HepG2 (cell line): Measurements from ENCODE around the gene STIMATE. TPM values are rescaled to one million over a fixed set of nuclear protein-coding genes. Genes with fewer than 3 reads are reported as not detected.

Experiments
- ATAC-seq: fragments of 200-7000 bp; cut with Tn5 transposase; 3 replicates; pipeline ENCODE4 v1.9.1; 2020; ENCODE audit warnings: mild to moderate bottlenecking, moderate library complexity
- BruUV-seq: library from RNA; stranded (reverse); fragments of 400-500 nt; replicated peaks from 2 replicates; lab custom pipeline; 2021; lab: Mats Ljungman, UMichigan
- CTCF ChIA-PET: fragments of 300-600 bp; formaldehyde crosslinking; extraction: SDS; loops from one replicate; lab custom pipeline; 2021; ENCODE audit warnings: low total read pairs, inconsistent platforms, low intra/inter-chr PET ratio; lab: Yijun Ruan, JAX
- POLR2A ChIA-PET: fragments of 350-600 bp; sonication (Branson Sonifier 250); formaldehyde crosslinking; loops from one replicate; lab custom pipeline; 2020; ENCODE audit warnings: antibody characterized with exemption, inconsistent platforms; lab: Yijun Ruan, JAX
- DNase-seq: peaks from one replicate; pipeline ENCODE4 v3.0.0-alpha.2; 2015; ENCODE audit warnings: low spot score
- FAIRE-seq: peaks from 3 replicates; lab custom pipeline; 2011; peaks lifted over from hg19 to GRCh38; lab: Jason Lieb, UNC
- H2AFZ ChIP-seq: one replicate; pipeline ENCODE4 v1.6.1; 2011; ENCODE audit warnings: low read length, inconsistent platforms
- H3K27ac ChIP-seq: fragments of 300-600 bp; 3 replicates; pipeline ENCODE4 v1.8.0; 2011; ENCODE audit warnings: mixed run types, mild to moderate bottlenecking, mixed read lengths, low read length, inconsistent platforms; ENCODE audit not compliant: insufficient read depth; ENCODE audit errors: extremely low read length
- H3K27me3 ChIP-seq, 2 experiments: fragments of 200-600 bp in 1 of 2; 2 replicates in 1 of 2; 3 replicates in 1 of 2; pipeline versions ENCODE4 v1.6.0 to v1.8.0; 2011; ENCODE audit warnings: low read length in 2 of 2, mild to moderate bottlenecking in 2 of 2, moderate library complexity in 2 of 2, inconsistent platforms in 1 of 2; ENCODE audit not compliant: insufficient read depth in 2 of 2, control insufficient read depth in 1 of 2
- H3K36me3 ChIP-seq, 2 experiments: fragments of 200-600 bp in 1 of 2; replicated peaks in 1 of 2; 2 replicates in 1 of 2; 3 replicates in 1 of 2; pipeline versions ENCODE4 v1.5.1 to v1.8.0; 2011; ENCODE audit warnings: low read length in 2 of 2, inconsistent platforms in 1 of 2; ENCODE audit not compliant: insufficient read depth in 2 of 2, control insufficient read depth in 1 of 2
- H3K4me1 ChIP-seq: 2 replicates; pipeline ENCODE4 v1.5.1; 2012; ENCODE audit warnings: low read length, inconsistent platforms; ENCODE audit not compliant: insufficient read depth
- H3K4me2 ChIP-seq: 2 replicates; pipeline ENCODE4 v1.6.0; 2011; ENCODE audit warnings: low read depth, low read length, inconsistent platforms
- H3K4me3 ChIP-seq, 3 experiments: fragments of 200-600 bp in 1 of 3; sonication (generic), shearing (Covaris generic) in 1 of 3; replicated peaks in 1 of 3; 2 replicates each; pipeline ENCODE4 v1.5.1; 2011 to 2016; ENCODE audit warnings: low read length in 3 of 3, inconsistent platforms in 2 of 3, low read depth in 2 of 3, mild to moderate bottlenecking in 2 of 3, control low read depth in 1 of 3, mixed read lengths in 1 of 3; ENCODE audit not compliant: insufficient read depth in 1 of 3
- H3K79me2 ChIP-seq: one replicate; pipeline ENCODE4 v1.6.1; 2011; ENCODE audit warnings: low read length, inconsistent platforms; ENCODE audit not compliant: insufficient read depth
- H3K9ac ChIP-seq: 2 replicates; pipeline ENCODE4 v1.6.0; 2011; ENCODE audit warnings: mild to moderate bottlenecking, low read depth, low read length, inconsistent platforms; ENCODE audit not compliant: insufficient read depth
- H3K9me3 ChIP-seq: 2 replicates; pipeline ENCODE4 v1.5.1; 2012; ENCODE audit warnings: mild to moderate bottlenecking, low read length
- H4K20me1 ChIP-seq: 2 replicates; pipeline ENCODE4 v1.6.0; 2011; ENCODE audit warnings: inconsistent platforms, mild to moderate bottlenecking, low read length, moderate library complexity; ENCODE audit not compliant: insufficient read depth
- WGBS: methylation state at CpG from one replicate; pipeline ENCODE4 v1.1.6; 2017; ENCODE audit warnings: low lambda C conversion rate; 5-methylcytosine and 5-hydroxymethylcytosine counted together
- in situ Hi-C: cut with HindIII; loops from 2 replicates; pipeline ENCODE4 v1.10.0; 2017; ENCODE audit warnings: low pct_unique_long_range_greater_than_20kb; ENCODE audit not compliant: extremely low pct_ligation_motif_present
- intact Hi-C: fragments of 100-400 bp; cut with micrococcal nuclease; formaldehyde crosslinking; loops from one replicate; pipeline ENCODE4 v1.10.0; 2022; ENCODE audit not compliant: unreplicated experiment
- polyA plus RNA-seq, 8 experiments: library from polyadenylated mRNA; depleted of rRNA in 3 of 8; stranded (reverse) in 7 of 8; unstranded in 1 of 8; fragments of >200 nt; fragmentation: Illumina TruSeq in 4 of 8; extraction: Trizol in 4 of 8; gene quantifications; 2 replicates each; pipeline versions ENCODE4 v1.2.1 to v1.2.3, GENCODE V29; 2011 to 2016; ENCODE audit warnings: low read depth in 4 of 8, missing spikeins in 1 of 8, mixed read lengths in 1 of 8; ENCODE audit not compliant: insufficient read depth in 1 of 8
- total RNA-seq, 5 experiments: library from RNA; depleted of rRNA; stranded (reverse); fragments of >200 nt; fragmentation: Illumina TruSeq; extraction: Trizol; gene quantifications; 2 replicates each; pipeline ENCODE4 v1.2.3, GENCODE V29; 2016; ENCODE audit warnings: low read depth in 1 of 5
- TF ChIP-seq, protein P1 (sequence below): sonication (generic); formaldehyde crosslinking; IDR thresholded peaks from 2 replicates; pipeline ENCODE4 v1.5.0; 2020; ENCODE audit warnings: mild to moderate bottlenecking, missing genetic modification reagents, borderline replicate concordance

STIMATE gene
- total and polyA plus RNA-seq, 2 of the 13 experiments (the other 11 are each of a cell fraction or from before 2014, with no cell fraction given): 5.7 to 11.7 TPM

DNA sequence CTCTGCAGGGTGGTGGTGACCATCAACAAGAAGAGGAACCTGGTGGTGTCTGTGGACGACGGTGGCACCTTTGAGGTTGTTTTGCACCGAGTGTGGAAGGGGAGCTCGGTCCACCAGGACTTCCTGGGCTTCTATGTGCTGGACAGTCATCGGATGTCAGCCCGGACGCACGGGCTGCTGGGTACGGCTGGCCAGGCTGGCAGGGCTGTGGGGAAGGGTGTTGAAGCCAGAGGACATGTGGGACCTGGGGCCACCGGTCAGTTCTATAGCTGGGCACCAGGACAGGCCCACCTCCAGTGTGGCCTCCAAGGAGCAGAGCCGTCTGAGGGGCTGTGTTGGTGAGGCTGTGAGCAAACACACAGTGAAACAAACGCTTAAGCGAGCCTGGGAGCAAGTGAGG is 106.6 kb downstream of the STIMATE start:
- FAIRE-seq (no peak), ATAC-seq (no peak), DNase-seq (no peak)
- Histone ChIP-seq H3K9ac (no peak overlapping the region), H3K9me3 (no peaks in the 10 kb centered on the region), H4K20me1 (no peaks in the 10 kb centered on the region), H3K4me1 (peaks cover 100% of the 10 kb centered on the region), H3K36me3 (no peaks in the 10 kb centered on the region), H3K79me2 (peaks cover 3% of the 10 kb centered on the region), H3K4me3 (no peak overlapping the region), H3K27me3 (no peaks in the 10 kb centered on the region), H3K27ac (no peak overlapping the region), H2AFZ (no peak overlapping the region), H3K4me2 (no peak overlapping the region)
- 80% methylated on average over 8 of the region's 13 CpGs for WGBS
- intact Hi-C loops: no loop called here
- BruUV-seq: no TSS peak
- in situ Hi-C loops: no loop called here
- ChIA-PET CTCF (no interaction called here), POLR2A (interaction anchor here (10.9 kb wide), 1 partner anchor 12 kb away, joined by 466 read pairs; the partner anchor contains the start of genes ITIH1 and NEK4)
- TF ChIP-seq, protein P1, sequence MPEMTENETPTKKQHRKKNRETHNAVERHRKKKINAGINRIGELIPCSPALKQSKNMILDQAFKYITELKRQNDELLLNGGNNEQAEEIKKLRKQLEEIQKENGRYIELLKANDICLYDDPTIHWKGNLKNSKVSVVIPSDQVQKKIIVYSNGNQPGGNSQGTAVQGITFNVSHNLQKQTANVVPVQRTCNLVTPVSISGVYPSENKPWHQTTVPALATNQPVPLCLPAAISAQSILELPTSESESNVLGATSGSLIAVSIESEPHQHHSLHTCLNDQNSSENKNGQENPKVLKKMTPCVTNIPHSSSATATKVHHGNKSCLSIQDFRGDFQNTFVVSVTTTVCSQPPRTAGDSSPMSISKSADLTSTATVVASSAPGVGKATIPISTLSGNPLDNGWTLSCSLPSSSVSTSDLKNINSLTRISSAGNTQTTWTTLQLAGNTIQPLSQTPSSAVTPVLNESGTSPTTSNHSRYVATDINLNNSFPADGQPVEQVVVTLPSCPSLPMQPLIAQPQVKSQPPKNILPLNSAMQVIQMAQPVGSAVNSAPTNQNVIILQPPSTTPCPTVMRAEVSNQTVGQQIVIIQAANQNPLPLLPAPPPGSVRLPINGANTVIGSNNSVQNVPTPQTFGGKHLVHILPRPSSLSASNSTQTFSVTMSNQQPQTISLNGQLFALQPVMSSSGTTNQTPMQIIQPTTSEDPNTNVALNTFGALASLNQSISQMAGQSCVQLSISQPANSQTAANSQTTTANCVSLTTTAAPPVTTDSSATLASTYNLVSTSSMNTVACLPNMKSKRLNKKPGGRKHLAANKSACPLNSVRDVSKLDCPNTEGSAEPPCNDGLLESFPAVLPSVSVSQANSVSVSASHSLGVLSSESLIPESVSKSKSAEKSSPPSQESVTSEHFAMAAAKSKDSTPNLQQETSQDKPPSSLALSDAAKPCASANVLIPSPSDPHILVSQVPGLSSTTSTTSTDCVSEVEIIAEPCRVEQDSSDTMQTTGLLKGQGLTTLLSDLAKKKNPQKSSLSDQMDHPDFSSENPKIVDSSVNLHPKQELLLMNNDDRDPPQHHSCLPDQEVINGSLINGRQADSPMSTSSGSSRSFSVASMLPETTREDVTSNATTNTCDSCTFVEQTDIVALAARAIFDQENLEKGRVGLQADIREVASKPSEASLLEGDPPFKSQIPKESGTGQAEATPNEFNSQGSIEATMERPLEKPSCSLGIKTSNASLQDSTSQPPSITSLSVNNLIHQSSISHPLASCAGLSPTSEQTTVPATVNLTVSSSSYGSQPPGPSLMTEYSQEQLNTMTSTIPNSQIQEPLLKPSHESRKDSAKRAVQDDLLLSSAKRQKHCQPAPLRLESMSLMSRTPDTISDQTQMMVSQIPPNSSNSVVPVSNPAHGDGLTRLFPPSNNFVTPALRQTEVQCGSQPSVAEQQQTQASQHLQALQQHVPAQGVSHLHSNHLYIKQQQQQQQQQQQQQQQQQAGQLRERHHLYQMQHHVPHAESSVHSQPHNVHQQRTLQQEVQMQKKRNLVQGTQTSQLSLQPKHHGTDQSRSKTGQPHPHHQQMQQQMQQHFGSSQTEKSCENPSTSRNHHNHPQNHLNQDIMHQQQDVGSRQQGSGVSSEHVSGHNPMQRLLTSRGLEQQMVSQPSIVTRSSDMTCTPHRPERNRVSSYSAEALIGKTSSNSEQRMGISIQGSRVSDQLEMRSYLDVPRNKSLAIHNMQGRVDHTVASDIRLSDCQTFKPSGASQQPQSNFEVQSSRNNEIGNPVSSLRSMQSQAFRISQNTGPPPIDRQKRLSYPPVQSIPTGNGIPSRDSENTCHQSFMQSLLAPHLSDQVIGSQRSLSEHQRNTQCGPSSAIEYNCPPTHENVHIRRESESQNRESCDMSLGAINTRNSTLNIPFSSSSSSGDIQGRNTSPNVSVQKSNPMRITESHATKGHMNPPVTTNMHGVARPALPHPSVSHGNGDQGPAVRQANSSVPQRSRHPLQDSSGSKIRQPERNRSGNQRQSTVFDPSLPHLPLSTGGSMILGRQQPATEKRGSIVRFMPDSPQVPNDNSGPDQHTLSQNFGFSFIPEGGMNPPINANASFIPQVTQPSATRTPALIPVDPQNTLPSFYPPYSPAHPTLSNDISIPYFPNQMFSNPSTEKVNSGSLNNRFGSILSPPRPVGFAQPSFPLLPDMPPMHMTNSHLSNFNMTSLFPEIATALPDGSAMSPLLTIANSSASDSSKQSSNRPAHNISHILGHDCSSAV: no peak
